GM19193 (cell line): ENCODE data around the gene LHFPL3.

Source experiments
- POLR2A ChIP-seq: IDR thresholded peaks from 4 replicates; pipeline ENCODE4 v1.6.1; 2011; ENCODE audit not compliant: insufficient read depth, insufficient read length; ENCODE audit errors: extremely low read depth

Gene LHFPL3

DNA sequence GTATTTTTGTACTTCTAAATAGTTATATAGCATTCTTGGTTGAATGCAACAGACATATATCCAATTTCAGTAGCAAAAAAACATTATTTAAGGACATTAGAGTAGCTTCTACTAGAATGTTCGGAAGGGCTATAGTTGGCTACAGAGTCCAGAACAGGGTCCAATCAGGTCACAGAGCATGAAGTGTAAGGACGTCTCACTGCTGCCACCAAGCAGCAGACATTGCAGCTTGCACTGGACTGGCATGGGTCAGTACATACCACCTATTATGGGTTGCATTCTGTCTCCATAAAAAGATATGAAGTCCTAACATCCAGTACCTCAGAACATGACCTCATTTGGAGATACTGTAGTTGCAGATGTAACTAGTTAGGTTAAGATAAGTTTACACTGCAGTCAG, 87.3 kb downstream of the LHFPL3 start:
- TF ChIP-seq POLR2A, result no peak

DNA sequence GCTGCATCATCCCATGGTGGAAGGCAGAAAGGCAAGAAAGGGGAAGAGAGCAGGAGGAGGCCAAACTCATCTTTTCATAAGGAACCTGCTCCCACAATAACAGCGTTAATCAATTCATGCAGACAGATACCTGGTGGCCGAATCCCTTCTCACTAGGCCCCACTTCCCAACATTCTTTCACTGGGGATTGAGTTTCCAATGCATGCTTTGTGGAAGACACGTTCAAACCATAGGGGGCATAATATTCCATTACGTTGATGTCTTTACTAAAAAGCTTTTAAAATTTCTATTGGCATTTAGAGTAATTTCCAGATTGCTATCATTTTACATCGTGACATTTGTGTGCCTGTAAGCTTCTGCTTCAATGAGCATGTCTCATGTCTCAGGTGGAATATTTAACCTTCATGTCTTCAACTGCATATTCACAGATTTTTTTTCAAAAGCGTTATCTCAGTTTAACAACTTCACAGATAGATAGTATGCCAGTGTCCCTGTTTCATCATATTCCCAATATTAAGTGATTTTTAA, 88.5 kb downstream of the LHFPL3 start:
- no peak for TF ChIP-seq POLR2A

DNA sequence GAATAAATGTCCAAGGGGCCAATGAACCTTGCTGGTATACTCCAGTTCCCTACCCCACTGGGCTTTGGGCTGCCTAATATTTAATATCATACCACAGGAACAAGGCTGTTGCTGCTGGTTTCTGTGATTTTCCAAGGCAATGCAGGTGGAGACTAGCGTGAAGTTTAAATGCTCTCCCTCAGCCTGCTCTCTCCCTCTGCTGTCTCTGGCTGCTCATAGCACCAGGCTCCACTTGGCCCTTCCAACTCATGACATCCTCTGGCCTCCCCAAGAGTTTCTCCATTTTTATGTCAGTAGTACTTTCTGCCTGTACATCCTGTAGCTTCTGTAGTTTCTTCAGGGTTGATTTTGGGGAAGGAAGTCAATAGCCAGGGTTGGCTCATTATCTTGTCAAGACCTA, 103.5 kb downstream of the LHFPL3 start:
- no peak for TF ChIP-seq POLR2A

DNA sequence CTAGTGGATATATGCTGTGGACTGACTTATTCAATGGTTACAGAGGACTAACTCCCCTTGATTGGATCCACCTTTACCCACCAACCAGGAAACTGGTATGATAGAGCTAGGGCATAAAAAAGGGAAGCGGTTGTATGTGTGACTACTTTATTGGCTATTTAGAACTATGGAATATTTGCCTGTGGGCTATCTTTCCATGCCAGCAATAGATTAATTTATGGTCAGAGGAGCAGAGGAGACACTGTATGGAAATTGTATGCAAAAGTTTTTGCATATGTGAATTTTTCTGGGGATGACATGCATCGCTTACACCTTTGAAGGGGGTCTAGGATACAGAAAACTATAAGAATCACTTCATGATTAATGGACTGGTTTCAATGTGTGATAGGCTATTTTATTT, 105.7 kb downstream of the LHFPL3 start:
- no peak for TF ChIP-seq POLR2A

DNA sequence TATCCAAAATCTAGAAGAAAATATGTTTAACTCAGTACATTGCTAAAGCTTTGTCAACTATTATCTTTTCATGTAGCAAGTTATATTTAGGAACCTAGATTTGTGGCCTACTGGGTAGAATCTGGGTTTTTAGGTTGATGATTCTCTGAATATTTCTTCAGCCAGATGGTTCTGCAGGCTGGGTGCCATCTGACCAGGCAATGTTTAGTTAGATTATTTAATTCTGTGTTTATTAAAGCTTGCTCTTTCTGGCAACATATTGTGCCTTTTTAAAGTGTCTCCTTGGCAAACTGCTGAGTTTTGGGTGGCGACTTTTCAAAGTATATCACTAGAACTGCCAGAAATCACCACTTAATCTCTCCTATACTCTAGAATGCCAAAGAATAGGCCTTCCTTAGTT, 114.1 kb downstream of the LHFPL3 start:
- TF ChIP-seq POLR2A, result no peak

DNA sequence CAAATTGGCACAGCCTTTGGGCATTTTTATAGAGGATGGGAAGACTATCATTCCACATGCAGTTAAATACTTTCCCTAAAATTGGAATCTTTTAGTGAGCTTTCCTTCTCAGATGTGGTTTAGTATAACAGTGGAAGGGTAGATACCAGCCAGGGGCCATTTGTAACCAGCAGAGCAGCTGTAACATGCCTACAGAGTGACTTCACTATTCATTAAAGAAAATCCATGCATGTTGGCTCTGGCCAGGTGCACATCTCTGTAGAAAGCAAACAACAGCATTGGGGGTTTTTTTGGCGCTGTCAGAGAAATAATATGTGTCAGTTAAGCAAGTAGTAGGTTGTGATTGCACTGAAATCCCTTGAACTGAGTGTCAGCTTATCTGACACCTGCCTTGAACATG, 115.6 kb downstream of the LHFPL3 start:
- TF ChIP-seq POLR2A, result no peak

DNA sequence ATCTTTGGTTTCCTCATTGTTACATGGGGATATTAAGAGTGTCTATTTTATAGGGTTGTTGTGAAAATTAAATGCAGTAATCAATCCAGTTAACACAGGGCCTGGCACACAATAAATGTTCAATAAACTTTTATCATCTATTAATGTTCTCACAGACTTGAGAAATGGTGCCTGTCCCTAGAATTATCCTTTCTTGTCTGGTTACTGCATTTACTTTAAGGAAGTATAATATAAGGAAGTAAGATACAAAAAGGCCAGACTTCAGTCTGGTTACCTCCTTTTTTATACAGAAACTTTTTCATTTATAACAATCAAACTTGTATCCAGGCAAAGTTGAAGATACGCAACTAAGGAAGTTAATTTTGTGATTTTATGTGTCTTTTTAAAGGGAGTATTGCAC, 117.0 kb downstream of the LHFPL3 start:
- TF ChIP-seq POLR2A, result no peak

DNA sequence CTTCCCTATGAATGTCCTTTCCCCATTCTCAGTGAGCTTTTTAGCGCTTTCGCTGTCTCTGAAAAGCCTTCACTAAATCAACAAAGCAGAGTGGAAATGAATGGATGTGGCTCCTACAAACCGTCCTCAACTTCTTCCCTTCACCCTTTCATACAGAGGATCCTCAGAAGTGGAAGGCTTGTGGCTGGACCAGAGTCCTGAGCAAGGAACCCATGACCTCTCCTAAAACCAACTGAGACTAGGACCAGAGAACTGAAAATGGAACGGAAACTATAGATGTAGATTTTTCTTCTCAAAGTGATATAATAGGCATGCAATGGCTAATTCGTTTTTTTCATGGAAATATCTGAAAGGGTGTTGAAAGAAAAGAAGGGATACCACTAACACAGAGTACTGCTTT, 122.5 kb downstream of the LHFPL3 start:
- TF ChIP-seq POLR2A, result no peak

DNA sequence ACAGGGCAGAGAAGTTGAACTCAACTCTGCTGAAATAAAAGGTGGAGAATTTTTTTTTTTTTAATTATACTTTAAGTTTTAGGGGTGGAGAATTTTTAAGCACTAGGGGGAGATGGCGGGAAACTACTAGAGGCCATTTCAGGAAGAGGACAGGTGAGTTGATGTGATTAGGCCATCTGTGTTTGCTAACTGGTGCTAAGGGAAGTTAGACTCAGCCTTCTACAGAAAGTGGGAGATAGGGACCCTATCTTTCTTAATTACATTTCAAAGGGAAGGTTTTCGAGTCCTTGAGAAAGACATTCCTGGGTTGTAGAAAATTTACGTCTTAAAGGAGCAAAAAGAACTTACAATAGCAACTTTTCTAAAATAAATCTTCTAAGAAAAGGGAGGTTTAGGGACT, 124.8 kb downstream of the LHFPL3 start:
- no peak for TF ChIP-seq POLR2A

DNA sequence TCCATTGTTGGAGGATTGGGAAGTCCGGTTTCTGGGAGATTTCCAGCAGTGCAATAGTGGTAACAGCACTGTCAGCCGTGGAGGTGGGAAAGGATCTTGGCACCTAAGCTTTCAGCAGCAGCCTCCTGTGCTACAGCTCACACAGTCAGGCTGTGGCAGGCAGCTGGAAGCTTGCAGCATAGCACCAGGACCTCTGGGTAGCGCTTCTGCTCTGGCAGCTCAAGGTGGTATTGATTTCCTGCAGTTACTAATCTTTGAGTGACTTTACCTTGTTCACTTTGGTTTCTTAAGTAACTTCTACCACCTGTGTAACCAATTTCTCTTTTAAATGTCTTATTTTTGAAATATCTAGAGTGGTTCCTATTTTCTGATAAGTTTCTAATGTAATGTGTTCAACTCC, 130.5 kb downstream of the LHFPL3 start:
- no peak for TF ChIP-seq POLR2A

DNA sequence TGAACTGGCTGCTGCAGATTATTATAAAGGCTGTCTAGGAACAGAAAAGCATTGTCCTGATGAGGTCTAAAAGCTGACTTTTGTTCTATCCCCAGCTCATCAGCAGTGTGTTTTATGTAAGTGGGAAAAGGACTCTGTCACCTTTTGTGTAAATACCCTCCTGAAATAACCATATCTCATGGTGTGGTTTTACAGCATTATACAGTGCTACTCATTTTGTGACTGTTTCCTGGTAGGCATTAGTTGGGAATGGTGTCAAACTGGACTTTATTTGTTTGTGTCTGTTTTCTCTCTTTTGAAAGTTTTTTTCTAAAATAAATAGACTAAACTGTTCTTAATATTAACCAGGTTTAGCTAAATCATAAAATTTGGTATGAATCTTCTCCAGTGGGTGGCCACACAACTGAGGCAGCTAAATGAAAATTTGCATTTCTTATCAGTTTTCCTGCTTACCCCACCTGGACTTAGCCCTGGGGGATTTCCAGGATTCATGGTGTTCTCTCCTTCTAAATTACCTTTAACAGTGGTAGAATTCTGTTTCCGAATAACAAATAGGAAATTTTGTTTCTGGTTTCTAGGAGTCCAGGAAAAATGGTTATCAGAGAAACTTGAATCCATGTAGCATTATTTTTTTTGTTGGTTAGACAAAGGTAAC, 140.9 kb downstream of the LHFPL3 start:
- no peak for TF ChIP-seq POLR2A

DNA sequence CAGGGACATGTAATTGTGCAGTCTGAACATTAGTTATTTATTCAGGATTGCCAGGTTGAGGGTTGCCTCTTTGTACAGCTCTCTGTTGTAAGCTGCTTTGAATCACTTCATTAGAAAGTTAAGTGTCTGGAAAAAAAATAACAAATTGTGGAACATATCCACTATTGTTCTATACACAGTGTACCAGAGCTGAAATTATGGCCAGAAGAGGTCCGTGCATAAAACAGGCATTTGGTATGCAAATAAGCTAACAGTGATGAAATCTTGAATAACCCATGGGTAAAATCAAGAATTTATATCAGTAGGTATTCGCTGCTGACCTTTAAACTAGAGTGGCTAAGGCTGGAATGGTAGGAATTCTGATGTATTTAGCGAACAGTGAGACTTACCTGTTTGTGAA, 152.1 kb downstream of the LHFPL3 start:
- no peak for TF ChIP-seq POLR2A

DNA sequence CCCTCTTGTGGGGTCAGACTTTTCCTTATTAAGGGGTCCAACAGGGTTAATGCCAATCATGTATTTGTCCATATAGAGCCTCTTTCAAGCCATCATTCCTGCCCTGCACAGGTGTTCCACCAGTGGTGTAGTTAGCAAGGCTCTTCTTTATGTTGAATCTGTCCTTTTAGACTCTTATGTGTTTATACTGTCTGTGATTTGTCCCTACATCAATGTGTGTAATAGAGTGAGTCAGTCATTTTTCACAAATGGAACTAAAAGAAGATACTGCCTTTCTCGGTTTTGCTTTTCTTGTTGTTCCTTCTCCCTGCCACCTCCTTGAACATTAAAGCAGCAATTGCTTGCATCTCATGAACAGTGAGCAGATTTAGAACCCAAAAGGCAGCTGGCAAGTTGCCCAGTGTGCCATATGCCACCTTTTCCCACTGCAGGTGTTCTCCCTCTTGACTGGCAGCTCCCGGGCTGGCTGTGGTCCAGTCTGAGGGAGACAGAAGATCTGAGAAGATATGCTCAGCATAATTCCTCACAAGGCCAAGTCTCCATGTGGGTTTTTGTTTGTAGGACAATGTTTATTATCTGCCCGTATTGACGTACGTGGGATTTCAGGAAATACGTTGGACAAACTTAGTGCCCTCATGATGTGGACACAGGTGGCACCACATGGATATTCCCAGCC, 154.1 kb downstream of the LHFPL3 start:
- TF ChIP-seq POLR2A, result no peak

DNA sequence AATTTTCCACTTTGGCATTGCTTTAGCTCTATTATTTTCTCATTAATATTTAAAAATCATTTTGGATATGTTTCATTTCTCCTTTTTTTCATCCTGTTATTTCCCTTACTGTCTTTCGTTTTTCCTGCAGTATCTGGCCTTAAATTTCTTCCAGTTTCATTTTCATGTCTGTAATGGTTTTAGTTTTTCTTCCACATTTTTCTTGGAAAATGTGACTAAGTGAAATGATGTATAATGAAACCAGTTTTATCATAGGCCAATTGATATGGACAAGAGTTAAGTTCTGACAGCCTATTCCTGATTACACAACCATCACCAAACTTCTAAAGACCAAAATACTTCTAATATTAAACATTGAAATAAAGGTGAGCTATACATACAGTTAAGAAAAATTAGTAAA, 158.5 kb downstream of the LHFPL3 start:
- no peak for TF ChIP-seq POLR2A

DNA sequence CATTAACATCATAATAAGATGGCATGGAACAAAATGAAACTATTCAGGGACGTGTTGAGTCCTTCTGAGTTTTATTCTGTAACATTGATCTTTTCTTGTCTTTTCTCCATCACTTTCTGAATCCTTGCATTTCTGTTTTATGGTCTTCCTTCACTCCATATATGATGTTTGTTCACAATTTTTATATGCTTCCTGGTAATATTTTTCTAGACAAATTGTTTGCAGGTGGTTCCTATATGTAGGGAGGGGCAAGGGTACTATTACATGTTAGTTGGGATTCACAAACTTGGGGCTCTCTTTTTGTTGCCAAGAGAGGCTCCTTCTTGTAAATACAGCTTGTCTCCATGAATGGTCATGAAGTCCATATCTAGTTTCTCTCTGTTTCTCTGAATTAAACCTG, 159.2 kb downstream of the LHFPL3 start:
- TF ChIP-seq POLR2A, result no peak

DNA sequence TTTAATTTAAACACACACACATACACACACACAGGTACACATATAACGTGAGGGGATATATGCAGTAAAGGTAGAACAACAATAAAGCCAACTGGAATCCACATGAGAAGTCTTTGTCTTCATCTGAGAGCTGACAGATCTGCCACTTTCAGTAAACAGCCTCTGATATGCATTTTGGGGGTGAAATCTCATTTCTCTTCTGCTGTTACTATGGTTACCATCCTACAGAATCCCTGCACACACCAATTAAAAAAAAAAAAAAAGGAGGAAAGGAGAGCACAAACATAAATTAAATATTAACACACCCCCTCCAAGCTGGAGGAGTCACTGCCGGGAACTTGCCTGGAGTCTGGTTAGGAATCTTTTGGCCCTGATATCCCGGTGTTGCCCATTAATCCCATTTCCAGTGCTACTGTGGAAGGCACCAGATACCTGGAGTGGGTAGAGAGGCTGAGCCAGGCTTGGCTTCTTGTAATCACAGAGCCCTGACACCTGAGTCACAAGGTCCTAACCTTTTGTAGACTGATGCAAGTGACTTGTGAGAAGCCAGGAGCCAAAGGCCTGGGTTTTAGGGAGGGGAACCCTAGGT, 169.1 kb downstream of the LHFPL3 start:
- no peak for TF ChIP-seq POLR2A
